Vagina (tissue), 2 donors: Measurements from ENCODE around the gene ADCY3. TPM values are rescaled to one million over a fixed set of nuclear protein-coding genes. Genes with fewer than 3 reads are reported as not detected.

ENCODE experiments used
- DNase-seq, 2 donors: peaks; one replicate each; pipeline ENCODE4 v3.0.0-alpha.2; 2017; ENCODE audit errors: extremely low spot score in 2 of 2
- H3K27ac ChIP-seq: fragments of 200-600 bp; sonication (generic); one replicate; pipeline ENCODE4 v1.5.1; 2019
- H3K27me3 ChIP-seq: fragments of 200-600 bp; sonication (generic); one replicate; pipeline ENCODE4 v1.5.1; 2019
- H3K36me3 ChIP-seq, 2 donors: fragments of 200-600 bp; sonication (generic); one replicate each; pipeline ENCODE4 v1.5.1; 2017 to 2019
- H3K4me1 ChIP-seq: fragments of 200-600 bp; sonication (generic); one replicate; pipeline ENCODE4 v1.5.1; 2019
- H3K4me3 ChIP-seq, 2 donors: fragments of 200-600 bp; sonication (generic); 1 replicate in 1 of 2; 2 replicates in 1 of 2; pipeline ENCODE4 v1.5.1; 2016 to 2019
- H3K9me3 ChIP-seq: fragments of 200-600 bp; sonication (generic); one replicate; pipeline ENCODE4 v1.5.1; 2019
- POLR2A ChIP-seq, 2 donors: fragments of 450-650 bp; IDR thresholded peaks; one replicate each; pipeline ENCODE4 v1.6.1; 2017; ENCODE audit warnings: antibody characterized with exemption in 2 of 2, mild to moderate bottlenecking in 2 of 2, moderate library complexity in 2 of 2
- POLR2AphosphoS5 ChIP-seq, 2 donors: sonication (generic); formaldehyde crosslinking; IDR thresholded peaks; one replicate each; pipeline ENCODE4 v1.9.0; 2017; ENCODE audit warnings: antibody characterized with exemption in 2 of 2, mild to moderate bottlenecking in 2 of 2, low read depth in 1 of 2; ENCODE audit not compliant: insufficient read depth in 1 of 2
- intact Hi-C: fragments of 100-400 bp; cut with DNase I; formaldehyde crosslinking; loops from one replicate; pipeline ENCODE4 v1.15.1; 2023
- total RNA-seq: library from RNA; depleted of rRNA; stranded (reverse); fragments of >200 nt; gene quantifications from one replicate; pipeline ENCODE4 v1.2.3, GENCODE V29; 2016
- TF ChIP-seq, protein P1 (sequence below), 3 experiments: fragments of 450-650 bp in 2 of 3; fragments of 200-600 bp in 1 of 3; sonication (generic) in 1 of 3; IDR thresholded peaks; one replicate each; pipeline ENCODE4 v1.5.1; 2017 to 2019; ENCODE audit warnings: antibody characterized with exemption in 3 of 3, mild to moderate bottlenecking in 2 of 3, moderate library complexity in 2 of 3

Gene ADCY3
- total RNA-seq, 1 donor from 2014 or later = 90.6 TPM

DNA sequence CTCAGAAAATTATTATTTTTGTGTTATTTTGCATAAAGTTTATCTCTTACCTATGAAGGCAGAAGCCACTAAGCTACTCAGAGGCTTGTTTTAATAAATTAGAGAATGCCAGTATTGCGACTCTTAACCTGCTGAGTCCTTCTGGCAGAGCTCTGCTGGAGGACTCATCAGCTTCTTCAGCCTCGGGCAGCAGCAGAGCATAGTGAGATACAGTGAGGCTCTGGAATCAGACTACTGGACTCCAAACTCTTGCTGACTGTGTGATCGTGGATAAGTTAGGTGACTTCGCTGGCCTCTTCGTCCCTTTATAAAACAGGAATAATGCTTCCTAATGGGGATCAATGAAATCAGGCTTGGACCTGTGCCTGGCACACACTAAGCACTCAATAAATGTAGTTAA is 128.6 kb downstream of the ADCY3 start:
- Histone ChIP-seq H3K4me1 (peaks cover 19% of the 10 kb centered on the region), H3K27me3 (no peaks in the 10 kb centered on the region), H3K27ac (no peak overlapping the region), H3K9me3 (no peaks in the 10 kb centered on the region), H3K36me3 (peaks cover 0 to 4% of the 10 kb centered on the region in 2 donors), H3K4me3 (no peak overlapping the region)
- no peak for DNase-seq
- intact Hi-C loops = no loop called here
- TF ChIP-seq POLR2A (IDR thresholded peaks at IDR 0.05) (no peak), POLR2AphosphoS5 (IDR thresholded peaks at IDR 0.05; ENCODE audit: insufficient read depth in 1 of 2, low read depth in 1 of 2) (no peak)
- TF ChIP-seq, protein P1, sequence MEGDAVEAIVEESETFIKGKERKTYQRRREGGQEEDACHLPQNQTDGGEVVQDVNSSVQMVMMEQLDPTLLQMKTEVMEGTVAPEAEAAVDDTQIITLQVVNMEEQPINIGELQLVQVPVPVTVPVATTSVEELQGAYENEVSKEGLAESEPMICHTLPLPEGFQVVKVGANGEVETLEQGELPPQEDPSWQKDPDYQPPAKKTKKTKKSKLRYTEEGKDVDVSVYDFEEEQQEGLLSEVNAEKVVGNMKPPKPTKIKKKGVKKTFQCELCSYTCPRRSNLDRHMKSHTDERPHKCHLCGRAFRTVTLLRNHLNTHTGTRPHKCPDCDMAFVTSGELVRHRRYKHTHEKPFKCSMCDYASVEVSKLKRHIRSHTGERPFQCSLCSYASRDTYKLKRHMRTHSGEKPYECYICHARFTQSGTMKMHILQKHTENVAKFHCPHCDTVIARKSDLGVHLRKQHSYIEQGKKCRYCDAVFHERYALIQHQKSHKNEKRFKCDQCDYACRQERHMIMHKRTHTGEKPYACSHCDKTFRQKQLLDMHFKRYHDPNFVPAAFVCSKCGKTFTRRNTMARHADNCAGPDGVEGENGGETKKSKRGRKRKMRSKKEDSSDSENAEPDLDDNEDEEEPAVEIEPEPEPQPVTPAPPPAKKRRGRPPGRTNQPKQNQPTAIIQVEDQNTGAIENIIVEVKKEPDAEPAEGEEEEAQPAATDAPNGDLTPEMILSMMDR (IDR thresholded peaks at IDR 0.05) = no peak

DNA sequence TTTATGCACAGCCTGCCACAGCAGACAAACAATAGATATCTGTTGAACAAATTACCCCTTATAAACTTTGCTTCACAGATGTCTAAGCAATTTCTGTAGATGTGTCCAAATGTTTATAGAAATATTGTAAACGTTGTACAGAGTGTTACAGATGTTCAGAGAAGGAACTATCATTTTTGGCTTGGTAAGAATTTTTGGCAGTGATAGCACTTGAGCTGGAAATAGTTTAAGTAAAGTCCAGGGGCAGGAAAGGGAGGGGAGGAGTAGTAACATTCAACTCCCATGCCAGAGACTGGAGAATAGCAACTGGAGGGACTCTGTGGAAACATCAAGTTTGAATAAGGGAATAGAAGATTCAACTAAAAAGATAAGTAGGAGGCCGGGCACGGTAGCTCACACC is 131.2 kb downstream of the ADCY3 start:
- H3K4me3 ChIP-seq = no peak overlapping the region
- no peak overlapping the region for H3K27ac ChIP-seq
- TF ChIP-seq, protein P1 (IDR thresholded peaks at IDR 0.05) = no peak
- TF ChIP-seq POLR2A (IDR thresholded peaks at IDR 0.05) (no peak), POLR2AphosphoS5 (IDR thresholded peaks at IDR 0.05; ENCODE audit: insufficient read depth in 1 of 2, low read depth in 1 of 2) (no peak)
- intact Hi-C loops = no loop called here
- no peak for DNase-seq
- H3K36me3 ChIP-seq = peaks cover 0 to 4% of the 10 kb centered on the region in 2 donors
- H3K9me3 ChIP-seq = no peaks in the 10 kb centered on the region
- H3K27me3 ChIP-seq = no peaks in the 10 kb centered on the region
- peaks cover 13% of the 10 kb centered on the region for H3K4me1 ChIP-seq

DNA sequence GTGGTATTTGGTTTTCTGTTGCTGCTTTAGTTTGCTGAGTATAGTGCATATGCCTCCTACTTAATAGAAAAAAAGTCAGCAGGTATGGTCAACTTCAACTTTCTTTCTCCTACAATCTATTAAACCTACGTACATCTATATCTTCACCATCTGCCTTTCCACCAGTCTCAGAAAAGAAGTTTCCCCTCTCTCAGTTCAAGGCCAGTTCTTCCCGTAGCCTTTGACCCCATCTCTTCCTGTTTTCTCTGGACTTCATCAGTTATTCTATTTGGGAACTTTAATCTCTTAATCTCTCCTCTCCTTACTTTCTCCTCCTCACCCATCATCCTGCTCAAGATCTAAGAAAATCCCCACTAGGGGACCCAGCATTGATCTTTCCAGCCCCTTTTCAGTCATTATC is 132.5 kb downstream of the ADCY3 start:
- DNase-seq = no peak
- peaks cover 7% of the 10 kb centered on the region for H3K4me1 ChIP-seq
- H3K4me3 ChIP-seq = no peak overlapping the region
- no peak overlapping the region for H3K27ac ChIP-seq
- intact Hi-C loops = no loop called here
- H3K36me3 ChIP-seq = peaks cover 0 to 4% of the 10 kb centered on the region in 2 donors
- no peaks in the 10 kb centered on the region for H3K9me3 ChIP-seq
- TF ChIP-seq POLR2A (IDR thresholded peaks at IDR 0.05) (no peak), POLR2AphosphoS5 (IDR thresholded peaks at IDR 0.05; ENCODE audit: insufficient read depth in 1 of 2, low read depth in 1 of 2) (no peak)
- TF ChIP-seq, protein P1 (IDR thresholded peaks at IDR 0.05) = no peak
- no peaks in the 10 kb centered on the region for H3K27me3 ChIP-seq

DNA sequence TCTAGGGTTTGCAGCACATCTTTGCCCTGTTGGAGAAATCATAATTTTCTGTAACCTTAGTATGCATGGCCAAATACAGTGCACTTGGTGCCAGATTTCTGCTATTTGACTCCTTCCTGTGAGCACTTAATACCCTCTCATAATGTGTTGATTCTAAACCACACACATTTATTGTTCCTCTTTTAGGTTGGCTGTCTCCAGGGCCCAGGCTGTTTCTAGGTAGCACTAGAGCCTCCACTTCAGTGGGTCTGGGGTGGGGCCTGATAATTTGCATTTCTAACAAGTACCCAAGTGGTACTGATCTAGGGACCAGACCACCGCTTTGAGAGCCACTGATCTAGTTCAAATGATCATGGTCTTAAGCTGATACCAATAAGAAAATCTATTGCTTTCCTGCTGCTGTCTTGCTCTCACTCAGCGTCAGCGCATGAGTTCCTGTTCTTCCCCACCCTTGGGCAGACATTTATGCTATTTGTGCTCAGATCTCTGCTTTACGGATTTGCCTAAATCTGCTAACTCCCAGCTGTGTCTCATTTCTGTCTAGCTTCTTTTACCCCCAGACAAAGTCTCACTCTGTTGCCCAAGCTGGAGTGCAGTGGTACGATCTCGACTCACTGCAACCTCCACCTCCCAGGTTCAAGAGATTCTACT is 134.2 kb downstream of the ADCY3 start:
- Histone ChIP-seq H3K9me3 (no peaks in the 10 kb centered on the region), H3K27ac (no peak overlapping the region), H3K4me1 (no peaks in the 10 kb centered on the region), H3K27me3 (no peaks in the 10 kb centered on the region), H3K4me3 (no peak overlapping the region), H3K36me3 (peaks cover 0 to 4% of the 10 kb centered on the region in 2 donors)
- DNase-seq = no peak
- intact Hi-C loops = no loop called here
- no peak for TF ChIP-seq POLR2AphosphoS5 (IDR thresholded peaks at IDR 0.05; ENCODE audit: insufficient read depth in 1 of 2, low read depth in 1 of 2)
- TF ChIP-seq, protein P1 (IDR thresholded peaks at IDR 0.05) = no peak
- no peak for TF ChIP-seq POLR2A (IDR thresholded peaks at IDR 0.05)

DNA sequence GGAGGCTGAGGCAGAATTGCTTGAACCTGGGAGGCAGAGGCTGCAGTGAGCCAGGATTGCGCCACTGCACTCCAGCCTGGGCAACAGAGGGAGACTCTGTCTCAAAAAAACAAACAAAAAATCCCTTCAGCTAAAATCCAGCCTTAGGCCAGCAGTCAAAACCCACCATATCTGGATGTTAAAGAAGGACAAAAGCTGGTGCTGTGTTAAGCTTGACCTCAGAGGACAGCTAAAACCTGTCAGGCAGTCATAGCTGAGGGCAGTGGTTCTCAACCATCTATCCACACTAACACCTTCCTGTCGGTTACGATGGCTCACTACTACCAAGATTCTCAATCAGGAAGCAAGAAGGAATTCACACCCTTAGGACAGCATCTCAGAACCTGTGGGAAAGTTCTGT is 136.4 kb downstream of the ADCY3 start:
- no peaks in the 10 kb centered on the region for H3K27me3 ChIP-seq
- intact Hi-C loops = no loop called here

More for the DNA sequence above, 136.4 kb downstream of the ADCY3 start:
- Histone ChIP-seq H3K9me3 (no peaks in the 10 kb centered on the region), H3K4me3 (no peak overlapping the region), H3K27ac (no peak overlapping the region), H3K4me1 (no peaks in the 10 kb centered on the region), H3K36me3 (peaks cover 0 to under 1% of the 10 kb centered on the region in 2 donors)
- no peak for DNase-seq
- TF ChIP-seq, protein P1 (IDR thresholded peaks at IDR 0.05) = no peak
- TF ChIP-seq POLR2AphosphoS5 (IDR thresholded peaks at IDR 0.05; ENCODE audit: insufficient read depth in 1 of 2, low read depth in 1 of 2) (no peak), POLR2A (IDR thresholded peaks at IDR 0.05) (no peak)
